Calu3 (cell line): ENCODE measurements around the gene MPND. TPM values are rescaled to one million over a fixed set of nuclear protein-coding genes. Genes with fewer than 3 reads are reported as not detected.

ENCODE experiments used
- BruUV-seq: library from RNA; stranded (reverse); fragments of 400-500 nt; replicated peaks from 2 replicates; lab custom pipeline; 2021; lab: Mats Ljungman, UMichigan
- CTCF ChIA-PET: fragments of 300-600 bp; sonication (Branson Sonifier 250); formaldehyde crosslinking; loops from one replicate; lab custom pipeline; 2022; ENCODE audit warnings: antibody characterized with exemption; lab: Charles Lee
- DNase-seq: peaks from one replicate; pipeline ENCODE4 v3.0.0; 2022
- H3K27ac Mint-ChIP-seq: one replicate; pipeline ENCODE4 v1.8.0; 2022; ENCODE audit warnings: mixed read lengths; ENCODE audit not compliant: unreplicated experiment
- H3K27me3 Mint-ChIP-seq: one replicate; pipeline ENCODE4 v1.8.0; 2022; ENCODE audit warnings: mixed read lengths; ENCODE audit not compliant: unreplicated experiment
- H3K36me3 Mint-ChIP-seq: one replicate; pipeline ENCODE4 v1.8.0; 2022; ENCODE audit warnings: mild to moderate bottlenecking, moderate library complexity, mixed read lengths; ENCODE audit not compliant: insufficient read depth, unreplicated experiment
- H3K4me1 Mint-ChIP-seq: one replicate; pipeline ENCODE4 v1.8.0; 2022; ENCODE audit warnings: mild to moderate bottlenecking, low read depth, mixed read lengths; ENCODE audit not compliant: unreplicated experiment
- H3K4me3 Mint-ChIP-seq: one replicate; pipeline ENCODE4 v1.8.0; 2022; ENCODE audit warnings: mild to moderate bottlenecking, low read depth, moderate library complexity, mixed read lengths; ENCODE audit not compliant: unreplicated experiment
- H3K9me3 Mint-ChIP-seq: one replicate; pipeline ENCODE4 v1.8.0; 2022; ENCODE audit warnings: low read depth, mixed read lengths; ENCODE audit not compliant: unreplicated experiment
- CTCF ChIP-seq: fragments of 200-600 bp; IDR thresholded peaks from one replicate; pipeline ENCODE4 v1.8.0; 2022; ENCODE audit warnings: antibody characterized with exemption; ENCODE audit not compliant: unreplicated experiment
- intact Hi-C: fragments of 100-400 bp; cut with micrococcal nuclease; formaldehyde crosslinking; loops from one replicate; pipeline ENCODE4 v1.10.0; 2022; ENCODE audit not compliant: unreplicated experiment
- total RNA-seq: library from RNA; stranded (reverse); gene quantifications from 2 replicates; pipeline ENCODE4 v1.2.3, GENCODE V29; 2022

Gene MPND
- total RNA-seq, 1 experiment from 2014 or later, result 21.1 TPM

GRCh38 chr19:4329858-4330257 lies 13.5 kb upstream of the MPND start:
- DNase-seq, result no peak
- BruUV-seq, result no TSS peak
- CTCF ChIA-PET, result interaction anchor here (0.6 kb wide), 1 partner anchor 395 kb away, joined by 3 read pairs; no protein-coding TSS in a partner anchor
- Mint-ChIP-seq H3K4me3 (no peak overlapping the region), H3K36me3 (peaks cover 4% of the 10 kb centered on the region), H3K4me1 (no peaks in the 10 kb centered on the region), H3K27me3 (no peaks in the 10 kb centered on the region), H3K27ac (no peak overlapping the region), H3K9me3 (no peaks in the 10 kb centered on the region)
- no peak for TF ChIP-seq CTCF
- intact Hi-C loops, result no loop called here

- TF ChIP-seq CTCF, result no peak
- no peak overlapping the region for H3K27ac Mint-ChIP-seq
- intact Hi-C loops, result no loop called here
- BruUV-seq, result no TSS peak
- peaks cover 9% of the 10 kb centered on the region for H3K4me1 Mint-ChIP-seq
- no peak overlapping the region for H3K4me3 Mint-ChIP-seq
- H3K9me3 Mint-ChIP-seq, result no peaks in the 10 kb centered on the region
- no peaks in the 10 kb centered on the region for H3K27me3 Mint-ChIP-seq
- DNase-seq, result no peak
- peaks cover 17% of the 10 kb centered on the region for H3K36me3 Mint-ChIP-seq
- CTCF ChIA-PET, result no interaction called here
Observed at GRCh38 chr19:4334929-4335570, 8.3 kb upstream of the MPND start.

- BruUV-seq, result TSS peak; percentile 75
- Mint-ChIP-seq H3K27ac (peak overlapping the region; percentile 77), H3K4me3 (peak overlapping the region; percentile 83), H3K36me3 (peaks cover 33% of the 10 kb centered on the region), H3K9me3 (no peaks in the 10 kb centered on the region), H3K27me3 (no peaks in the 10 kb centered on the region), H3K4me1 (peaks cover 18% of the 10 kb centered on the region)
- intact Hi-C loops, result no loop called here
- TF ChIP-seq CTCF, result no peak
- no peak for DNase-seq
- CTCF ChIA-PET, result interaction anchor here (0.7 to 1.0 kb wide), 3 partner anchors 15 to 71 kb away, joined by 4 to 5 read pairs (median 4); no protein-coding TSS in a partner anchor
Observed at GRCh38 chr19:4337906-4338440, 5.4 kb upstream of the MPND start.

GRCh38 chr19:4338441-4339355 lies 4.7 kb upstream of the MPND start, which contains the start of gene STAP2:
Gene STAP2 (minus strand): TSS chr19:4338827. CDS start chr19:4338753, 74 bp downstream.
- no peak for TF ChIP-seq CTCF
- no TSS peak for BruUV-seq
- Mint-ChIP-seq H3K4me1 (peaks cover 18% of the 10 kb centered on the region), H3K27me3 (no peaks in the 10 kb centered on the region), H3K36me3 (peaks cover 40% of the 10 kb centered on the region), H3K4me3 (peak within 1 kb of the TSS; percentile 83), H3K9me3 (no peaks in the 10 kb centered on the region), H3K27ac (peak within 1 kb of the TSS; percentile 77)
- CTCF ChIA-PET, result interaction anchor here (0.7 to 1.0 kb wide), 3 partner anchors 14 to 72 kb away, joined by 3 to 5 read pairs (median 4); no protein-coding TSS in a partner anchor
- intact Hi-C loops, result no loop called here
- DNase-seq, result peak; percentile 78
